Endothelial cell of hepatic sinusoid (primary cell): ENCODE measurements around the gene ARFGAP2.
"Not testable (repeated sequence)": the region's sequence is repeated elsewhere in the genome, so short reads cannot be mapped to it uniquely, and the experiment has no call there.

Source experiments
- in situ Hi-C: cut with HindIII; loops from 2 replicates; pipeline ENCODE4 v1.10.0; 2017; ENCODE audit warnings: low sequenced_read_pairs

Gene ARFGAP2

GRCh38 chr11:47118958-47119688 is 57.6 kb downstream of the ARFGAP2 start:
- in situ Hi-C loops, result not testable (repeated sequence)
